ENCODE data around the gene ARHGAP12.
A peak's percentile ranks its signal among the peaks of the same experiment; 100 is the strongest.

ARHGAP12 gene

DNA sequence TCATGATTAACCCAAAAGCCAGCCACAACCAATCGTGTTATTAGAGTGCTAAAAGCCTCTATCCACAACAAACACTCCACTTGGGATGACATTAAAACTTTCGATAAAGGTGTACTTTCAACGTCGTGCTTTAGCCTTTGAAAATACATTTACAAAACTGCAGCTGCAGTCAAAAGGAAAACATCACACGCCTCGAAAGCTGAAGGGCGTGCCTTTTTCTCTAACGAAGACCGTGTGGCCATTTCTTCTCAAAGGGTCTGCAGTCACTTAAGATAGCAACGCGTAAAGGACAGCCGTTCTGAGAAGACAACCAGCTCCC, 1.1 kb downstream of the ARHGAP12 start:
- Histone ChIP-seq H3K36me3 (ENCODE audit: insufficient read depth, low read length) (no peaks in the 10 kb centered on the region), H3K9me3 (ENCODE audit: low read length) (peaks cover 4% of the 10 kb centered on the region), H3K4me1 (ENCODE audit: insufficient read depth, low read length) (peaks cover 29% of the 10 kb centered on the region), H2AFZ (ENCODE audit: low read depth, low read length) (peak overlapping the region; percentile 73), H3K27me3 (ENCODE audit: insufficient read depth, low read length) (no peaks in the 10 kb centered on the region), H3K4me3 (ENCODE audit: low read length) (peak overlapping the region; percentile 91)

DNA sequence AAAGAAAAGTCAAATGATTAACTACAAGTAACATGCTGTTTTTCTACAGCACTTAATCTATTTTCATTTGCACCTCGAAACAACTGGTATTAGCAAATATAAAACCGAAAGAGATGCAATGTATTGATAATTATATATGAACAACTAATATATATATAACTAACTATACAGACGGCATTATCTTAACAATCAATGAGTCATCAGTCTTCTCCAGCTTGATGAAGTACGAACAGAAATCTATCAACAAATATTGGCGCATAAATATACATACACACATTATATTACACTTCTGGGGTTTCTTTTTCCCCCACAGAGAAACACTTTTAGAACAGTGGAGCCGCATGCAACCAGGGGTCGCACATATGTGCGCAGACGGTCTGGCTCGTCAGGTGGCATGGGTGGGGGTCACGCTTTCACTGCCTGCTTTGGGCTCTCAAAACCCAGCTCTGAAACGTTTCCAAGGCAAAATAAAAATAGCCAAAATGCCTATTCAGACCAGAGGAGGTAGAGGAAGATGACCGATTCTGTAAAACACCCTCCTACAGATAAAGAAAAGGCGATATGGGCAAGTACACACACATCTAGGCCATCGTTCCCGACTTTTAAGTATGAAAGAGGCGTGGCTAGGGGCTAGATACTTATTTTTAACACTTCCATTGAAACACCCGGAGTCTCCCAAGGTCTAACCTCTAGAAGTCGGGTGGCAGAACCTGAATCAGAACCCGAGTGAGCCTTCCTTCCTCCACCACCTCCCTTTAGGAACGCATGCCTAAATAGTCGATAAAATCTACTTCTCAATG, 1.7 kb downstream of the ARHGAP12 start:
- H3K4me3 ChIP-seq (ENCODE audit: low read length): peak overlapping the region; percentile 91
- H3K27me3 ChIP-seq (ENCODE audit: insufficient read depth, low read length): no peaks in the 10 kb centered on the region
- peak overlapping the region; percentile 73 for H2AFZ ChIP-seq (ENCODE audit: low read depth, low read length)
- peaks cover 29% of the 10 kb centered on the region for H3K4me1 ChIP-seq (ENCODE audit: insufficient read depth, low read length)
- peaks cover 4% of the 10 kb centered on the region for H3K9me3 ChIP-seq (ENCODE audit: low read length)
- no peaks in the 10 kb centered on the region for H3K36me3 ChIP-seq (ENCODE audit: insufficient read depth, low read length)

DNA sequence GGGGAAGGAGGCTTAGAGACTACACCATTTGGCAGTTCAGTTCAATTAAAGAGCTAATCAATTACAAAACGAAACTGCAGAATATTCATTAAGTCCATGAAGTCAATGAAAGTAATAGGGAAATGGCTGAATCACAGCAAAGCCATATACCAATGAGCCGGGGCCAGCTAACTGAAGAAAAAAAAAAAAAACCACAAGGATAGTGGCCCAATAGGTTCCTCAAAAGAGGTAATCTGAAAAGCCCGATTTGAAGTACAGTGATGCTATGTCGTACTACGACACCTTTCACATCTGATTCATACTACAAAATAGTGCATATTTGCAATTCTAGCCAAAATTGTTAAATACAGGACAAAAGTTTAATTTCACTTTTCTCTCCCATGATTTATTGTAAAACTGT, 2.5 kb downstream of the ARHGAP12 start:
- Histone ChIP-seq H2AFZ (ENCODE audit: low read depth, low read length) (no peak overlapping the region), H3K27me3 (ENCODE audit: insufficient read depth, low read length) (no peaks in the 10 kb centered on the region), H3K9me3 (ENCODE audit: low read length) (peaks cover 4% of the 10 kb centered on the region), H3K4me3 (ENCODE audit: low read length) (peak overlapping the region; percentile 91), H3K36me3 (ENCODE audit: insufficient read depth, low read length) (no peaks in the 10 kb centered on the region), H3K4me1 (ENCODE audit: insufficient read depth, low read length) (peaks cover 29% of the 10 kb centered on the region)

DNA sequence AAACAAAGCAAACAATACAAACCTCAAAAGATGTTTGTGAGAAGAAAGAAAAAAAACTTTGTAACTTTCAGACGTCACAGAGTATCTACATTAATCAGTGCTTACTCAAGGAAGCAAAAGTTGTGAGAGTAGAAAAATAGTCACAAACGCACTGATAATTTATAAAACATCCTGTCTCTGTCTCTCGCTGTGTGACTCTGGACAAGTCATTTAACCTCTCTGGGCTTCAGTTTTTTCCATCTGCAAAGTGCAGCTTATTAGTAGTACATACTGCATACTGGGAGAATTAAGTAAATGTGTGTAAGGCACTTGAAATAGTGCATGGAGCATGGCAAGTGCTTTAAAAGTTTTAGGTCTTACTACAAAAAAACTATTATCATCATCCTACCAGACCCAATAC, 3.8 kb downstream of the ARHGAP12 start:
- Histone ChIP-seq H3K9me3 (ENCODE audit: low read length) (peaks cover 4% of the 10 kb centered on the region), H2AFZ (ENCODE audit: low read depth, low read length) (no peak overlapping the region), H3K4me1 (ENCODE audit: insufficient read depth, low read length) (peaks cover 19% of the 10 kb centered on the region), H3K4me3 (ENCODE audit: low read length) (no peak overlapping the region), H3K27me3 (ENCODE audit: insufficient read depth, low read length) (no peaks in the 10 kb centered on the region), H3K36me3 (ENCODE audit: insufficient read depth, low read length) (no peaks in the 10 kb centered on the region)

DNA sequence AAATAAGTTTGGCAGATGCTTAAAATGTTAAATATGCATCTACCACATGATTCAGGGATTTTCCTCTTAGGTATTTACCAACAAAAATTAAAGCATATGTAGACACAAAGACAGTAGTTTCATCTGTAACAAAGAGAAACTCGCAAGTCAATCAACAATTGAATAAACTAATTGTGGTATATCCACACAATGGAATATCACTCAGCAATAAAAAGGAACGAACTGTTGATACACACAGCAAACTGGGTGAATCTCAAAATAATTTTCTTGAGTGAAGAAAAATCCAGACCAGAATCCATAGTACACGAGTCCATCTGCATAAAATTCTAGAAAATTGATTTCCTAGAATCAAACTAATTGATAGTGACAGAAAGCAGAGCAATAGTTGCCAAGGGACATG, 5.2 kb downstream of the ARHGAP12 start:
- peaks cover 14% of the 10 kb centered on the region for H3K4me1 ChIP-seq (ENCODE audit: insufficient read depth, low read length)
- no peaks in the 10 kb centered on the region for H3K36me3 ChIP-seq (ENCODE audit: insufficient read depth, low read length)
- no peak overlapping the region for H3K4me3 ChIP-seq (ENCODE audit: low read length)
- H3K9me3 ChIP-seq (ENCODE audit: low read length): peaks cover 4% of the 10 kb centered on the region
- no peak overlapping the region for H2AFZ ChIP-seq (ENCODE audit: low read depth, low read length)
- H3K27me3 ChIP-seq (ENCODE audit: insufficient read depth, low read length): no peaks in the 10 kb centered on the region

DNA sequence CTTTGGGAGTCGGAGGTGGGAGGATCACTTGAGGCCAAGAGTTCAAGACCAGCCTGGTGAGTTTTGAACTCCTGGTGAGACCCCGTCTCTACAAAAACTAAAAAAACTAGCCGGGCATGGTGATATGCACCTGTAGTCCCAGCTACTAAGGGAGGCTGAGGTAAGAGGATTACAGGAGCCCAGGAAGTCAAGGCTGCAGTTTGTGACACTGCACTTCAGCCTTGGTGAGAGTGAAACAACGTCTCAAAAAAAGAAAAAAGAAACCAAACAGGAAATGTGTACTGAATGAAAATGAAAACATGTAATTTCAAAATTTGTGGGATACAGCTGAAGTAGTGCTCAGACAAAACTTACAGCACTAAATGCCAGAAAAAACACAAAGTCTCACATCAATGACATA, 7.6 kb downstream of the ARHGAP12 start:
- Histone ChIP-seq H3K4me1 (ENCODE audit: insufficient read depth, low read length) (peaks cover 2% of the 10 kb centered on the region), H3K9me3 (ENCODE audit: low read length) (peaks cover 4% of the 10 kb centered on the region), H2AFZ (ENCODE audit: low read depth, low read length) (no peak overlapping the region), H3K36me3 (ENCODE audit: insufficient read depth, low read length) (no peaks in the 10 kb centered on the region), H3K27me3 (ENCODE audit: insufficient read depth, low read length) (no peaks in the 10 kb centered on the region), H3K4me3 (ENCODE audit: low read length) (no peak overlapping the region)

DNA sequence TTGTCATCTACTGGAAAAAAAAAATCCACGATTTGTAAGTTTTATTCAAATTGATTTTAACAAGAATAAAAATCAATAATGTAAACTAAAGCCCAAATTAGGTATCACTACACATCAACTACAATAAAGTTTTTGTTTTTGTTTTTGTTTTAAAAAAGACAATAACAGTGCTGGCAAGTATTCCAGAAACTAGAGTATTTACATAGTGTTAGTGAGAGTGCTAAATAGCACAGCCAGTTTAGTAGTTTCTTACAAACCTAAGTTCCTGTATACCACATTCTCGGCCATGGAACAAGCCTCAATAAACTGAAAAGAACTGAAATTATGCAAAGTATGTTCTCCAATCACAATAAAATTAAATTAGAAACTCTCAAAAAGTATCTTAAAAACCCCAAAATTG, 8.1 kb downstream of the ARHGAP12 start:
- Histone ChIP-seq H3K4me1 (ENCODE audit: insufficient read depth, low read length) (no peaks in the 10 kb centered on the region), H3K36me3 (ENCODE audit: insufficient read depth, low read length) (no peaks in the 10 kb centered on the region), H3K9me3 (ENCODE audit: low read length) (peaks cover 4% of the 10 kb centered on the region), H3K4me3 (ENCODE audit: low read length) (no peak overlapping the region), H2AFZ (ENCODE audit: low read depth, low read length) (no peak overlapping the region), H3K27me3 (ENCODE audit: insufficient read depth, low read length) (no peaks in the 10 kb centered on the region)

DNA sequence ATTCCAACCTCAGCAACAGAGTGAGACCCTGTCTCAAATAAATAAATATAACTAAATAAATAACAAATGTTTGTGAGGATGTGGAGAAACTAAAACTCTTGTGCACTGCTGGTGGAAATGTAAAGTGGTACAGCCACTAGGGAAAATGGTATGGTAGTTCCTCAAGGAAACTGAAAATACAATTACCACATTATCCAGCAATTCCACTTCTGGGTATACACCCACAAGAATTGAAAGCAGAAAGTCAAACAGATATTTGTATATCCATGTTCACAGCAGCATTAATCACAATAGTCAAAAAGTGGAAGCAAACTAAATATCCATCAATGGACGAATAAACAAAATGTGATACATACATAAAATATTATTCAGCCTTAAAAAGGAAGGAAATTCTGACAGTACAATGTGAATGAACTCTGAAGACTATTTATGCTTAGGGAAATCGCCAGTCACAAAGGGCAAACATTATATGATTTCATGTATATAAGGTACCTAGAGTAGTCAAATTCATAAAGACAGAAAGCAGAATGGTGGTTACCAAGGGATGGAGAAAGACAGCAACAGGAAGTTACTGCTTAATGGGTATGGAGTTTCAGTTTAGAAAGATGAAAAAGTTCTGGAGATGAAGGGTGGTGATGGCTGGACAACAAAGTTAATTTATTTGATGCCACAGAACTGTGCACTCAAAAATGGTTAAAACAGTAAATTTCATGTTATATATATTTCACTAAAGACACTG, 9.8 kb downstream of the ARHGAP12 start:
- Histone ChIP-seq H3K4me1 (ENCODE audit: insufficient read depth, low read length) (no peaks in the 10 kb centered on the region), H3K36me3 (ENCODE audit: insufficient read depth, low read length) (no peaks in the 10 kb centered on the region), H3K27me3 (ENCODE audit: insufficient read depth, low read length) (no peaks in the 10 kb centered on the region), H2AFZ (ENCODE audit: low read depth, low read length) (no peak overlapping the region), H3K4me3 (ENCODE audit: low read length) (no peak overlapping the region), H3K9me3 (ENCODE audit: low read length) (peaks cover 4% of the 10 kb centered on the region)

DNA sequence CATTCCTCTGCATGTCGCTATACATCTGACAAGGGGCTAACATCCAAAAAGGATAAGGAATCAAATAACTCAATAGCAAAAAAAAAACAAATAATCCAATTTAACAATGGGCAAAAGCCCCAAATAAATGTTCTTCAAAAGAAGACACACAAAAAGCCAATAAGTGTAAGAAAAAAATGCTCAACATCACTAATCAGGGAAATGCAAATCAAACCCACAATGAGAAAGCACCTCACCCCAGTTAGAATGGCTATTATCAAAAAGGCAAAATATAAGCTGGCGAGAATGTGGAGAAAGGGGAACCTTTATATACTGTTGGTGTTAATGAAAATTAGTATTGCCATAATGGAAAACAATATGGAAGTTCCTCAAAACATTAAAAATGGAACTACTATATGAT, 14.3 kb downstream of the ARHGAP12 start:
- Histone ChIP-seq H2AFZ (ENCODE audit: low read depth, low read length) (no peak overlapping the region), H3K4me3 (ENCODE audit: low read length) (no peak overlapping the region), H3K27me3 (ENCODE audit: insufficient read depth, low read length) (no peaks in the 10 kb centered on the region), H3K36me3 (ENCODE audit: insufficient read depth, low read length) (no peaks in the 10 kb centered on the region), H3K4me1 (ENCODE audit: insufficient read depth, low read length) (no peaks in the 10 kb centered on the region), H3K9me3 (ENCODE audit: low read length) (no peaks in the 10 kb centered on the region)

DNA sequence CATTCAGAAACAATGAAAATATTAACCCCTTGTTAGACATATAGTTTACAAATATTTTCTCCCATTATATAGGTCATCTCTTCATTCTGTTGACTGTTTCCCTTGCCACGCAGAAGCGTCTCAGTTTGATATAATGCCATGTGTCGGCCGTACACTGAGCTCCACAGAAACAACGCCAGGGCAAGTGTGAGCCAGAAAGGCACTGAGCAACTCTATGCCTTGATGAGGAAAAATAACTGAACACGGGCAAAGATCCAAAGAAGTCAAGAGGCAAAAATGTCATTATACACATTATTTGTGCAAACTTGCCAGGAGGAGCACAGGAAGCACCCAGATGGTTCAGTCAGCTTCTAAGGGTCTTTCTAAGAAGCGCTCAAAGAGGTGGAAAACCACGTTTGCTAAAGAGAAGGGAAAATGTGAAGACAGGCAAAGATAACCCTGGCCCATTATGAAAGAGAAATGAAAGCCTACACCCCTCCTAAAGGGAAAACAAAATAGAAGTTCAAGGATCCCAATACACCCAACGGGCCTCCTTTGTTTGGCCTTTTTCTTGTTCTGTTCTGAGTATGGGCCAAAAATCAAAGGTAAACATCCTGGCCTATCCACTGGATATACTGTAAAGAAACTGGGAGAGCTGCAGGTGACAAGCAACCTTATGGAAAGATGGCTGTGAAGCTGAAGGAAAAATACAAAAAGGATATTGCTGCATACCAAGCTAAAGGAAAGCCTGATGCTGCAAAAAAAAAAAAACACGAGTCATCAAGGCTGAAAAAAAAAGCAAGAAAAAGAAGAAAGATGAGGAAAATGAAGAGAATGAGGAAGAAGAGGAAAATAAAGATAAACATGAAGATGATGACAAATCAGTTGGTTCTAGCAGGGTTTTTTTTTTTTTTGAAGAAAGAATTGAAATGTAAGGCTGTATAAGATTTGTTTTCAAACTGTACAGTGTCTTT, 15.5 kb downstream of the ARHGAP12 start:
- H3K9me3 ChIP-seq (ENCODE audit: low read length): no peaks in the 10 kb centered on the region
- H2AFZ ChIP-seq (ENCODE audit: low read depth, low read length): no peak overlapping the region
- H3K4me1 ChIP-seq (ENCODE audit: insufficient read depth, low read length): no peaks in the 10 kb centered on the region
- peaks cover 7% of the 10 kb centered on the region for H3K36me3 ChIP-seq (ENCODE audit: insufficient read depth, low read length)
- H3K27me3 ChIP-seq (ENCODE audit: insufficient read depth, low read length): no peaks in the 10 kb centered on the region
- no peak overlapping the region for H3K4me3 ChIP-seq (ENCODE audit: low read length)

DNA sequence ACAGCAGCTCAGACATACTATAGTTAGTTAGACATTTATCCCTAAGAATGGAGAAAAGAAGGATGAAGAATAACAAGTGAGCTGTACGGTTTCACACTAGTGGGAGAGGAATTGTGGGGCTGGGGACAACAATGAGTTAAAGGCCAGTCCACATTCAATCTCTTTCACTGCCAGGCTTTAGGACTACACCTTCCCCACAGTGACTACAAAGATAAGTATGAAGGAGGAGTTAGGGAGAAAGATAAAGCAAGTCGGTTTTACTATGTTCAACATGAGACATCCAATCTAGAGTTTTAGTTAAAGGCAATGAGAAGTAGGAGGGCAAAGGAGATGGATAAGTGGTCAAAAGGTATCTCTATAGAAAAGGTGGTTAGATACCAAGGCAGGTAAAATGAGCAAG, 16.3 kb downstream of the ARHGAP12 start:
- Histone ChIP-seq H3K9me3 (ENCODE audit: low read length) (no peaks in the 10 kb centered on the region), H3K4me1 (ENCODE audit: insufficient read depth, low read length) (no peaks in the 10 kb centered on the region), H3K27me3 (ENCODE audit: insufficient read depth, low read length) (no peaks in the 10 kb centered on the region), H3K4me3 (ENCODE audit: low read length) (no peak overlapping the region), H2AFZ (ENCODE audit: low read depth, low read length) (no peak overlapping the region), H3K36me3 (ENCODE audit: insufficient read depth, low read length) (peaks cover 12% of the 10 kb centered on the region)

DNA sequence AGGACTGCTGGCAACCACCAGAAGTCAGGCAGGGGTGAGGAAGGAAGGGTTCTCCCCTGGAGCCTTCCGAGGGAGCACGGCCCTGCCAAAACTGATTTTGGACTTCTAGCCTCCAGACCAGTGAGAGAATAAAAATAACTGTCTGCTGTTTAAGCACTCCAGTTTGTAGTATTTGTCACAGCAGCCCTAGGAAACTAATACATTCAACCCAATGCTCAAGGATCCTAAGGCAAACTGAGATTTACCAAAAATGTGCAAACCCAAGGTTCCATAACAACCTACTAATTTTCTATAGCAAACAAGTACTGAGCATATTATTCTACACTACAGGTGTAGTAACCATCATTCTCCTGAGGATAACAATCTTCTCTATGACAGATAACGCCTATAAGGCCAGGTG, 18.6 kb downstream of the ARHGAP12 start:
- Histone ChIP-seq H3K36me3 (ENCODE audit: insufficient read depth, low read length) (peaks cover 29% of the 10 kb centered on the region), H2AFZ (ENCODE audit: low read depth, low read length) (no peak overlapping the region), H3K27me3 (ENCODE audit: insufficient read depth, low read length) (no peaks in the 10 kb centered on the region), H3K4me1 (ENCODE audit: insufficient read depth, low read length) (no peaks in the 10 kb centered on the region), H3K9me3 (ENCODE audit: low read length) (no peaks in the 10 kb centered on the region), H3K4me3 (ENCODE audit: low read length) (no peak overlapping the region)

DNA sequence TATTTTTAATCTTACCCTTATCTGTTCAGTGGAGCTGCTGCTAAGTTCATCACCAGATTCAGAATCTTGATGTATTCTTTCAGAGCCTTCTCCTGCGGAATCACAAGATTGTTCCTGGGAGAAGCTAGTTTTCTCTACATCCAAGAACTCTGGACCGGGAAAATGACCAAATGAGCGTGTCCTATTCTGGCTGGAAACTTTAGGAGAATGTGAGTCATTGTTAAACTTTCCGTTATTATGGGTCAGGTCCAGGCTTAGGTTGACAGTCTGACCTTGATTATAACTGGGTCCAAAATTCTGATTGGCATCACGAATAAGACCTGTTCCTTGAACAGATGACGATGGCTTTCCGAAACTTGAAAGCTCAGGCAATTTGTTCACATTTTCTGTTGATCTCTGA, 20.5 kb downstream of the ARHGAP12 start:
- Histone ChIP-seq H3K4me3 (ENCODE audit: low read length) (no peak overlapping the region), H2AFZ (ENCODE audit: low read depth, low read length) (no peak overlapping the region), H3K27me3 (ENCODE audit: insufficient read depth, low read length) (no peaks in the 10 kb centered on the region), H3K9me3 (ENCODE audit: low read length) (no peaks in the 10 kb centered on the region), H3K36me3 (ENCODE audit: insufficient read depth, low read length) (peaks cover 29% of the 10 kb centered on the region), H3K4me1 (ENCODE audit: insufficient read depth, low read length) (no peaks in the 10 kb centered on the region)
